ENCODE results near the gene RAB33B. TPM values are rescaled to one million over a fixed set of nuclear protein-coding genes. Genes with fewer than 3 reads are reported as not detected.
"Not testable (repeated sequence)": the region's sequence is repeated elsewhere in the genome, so short reads cannot be mapped to it uniquely, and the experiment has no call there.

Gene RAB33B
- polyA plus RNA-seq (ENCODE audit: insufficient read length), result 9.1 TPM

GRCh38 chr4:139454111-139455045 is at the start of gene RAB33B:
Gene RAB33B, plus strand, starts transcription at chr4:139454121. Its CDS starts 75 bp downstream, at chr4:139454196.
- peak; percentile 80 for DNase-seq (ENCODE audit: low read depth)

- DNase-seq (ENCODE audit: low read depth), result no peak
Measured at GRCh38 chr4:139410312-139410711, 43.6 kb upstream of the RAB33B start.

- DNase-seq (ENCODE audit: low read depth), result not testable (repeated sequence)
Measured at GRCh38 chr4:139414671-139415210, 39.2 kb upstream of the RAB33B start.

GRCh38 chr4:139416073-139416673 is 37.7 kb upstream of the RAB33B start:
- DNase-seq (ENCODE audit: low read depth), result peak; percentile 8

GRCh38 chr4:139419388-139419914 is 34.5 kb upstream of the RAB33B start:
- DNase-seq (ENCODE audit: low read depth), result peak; percentile 32

- no peak for DNase-seq (ENCODE audit: low read depth)
Measured at GRCh38 chr4:139420652-139421051, 33.3 kb upstream of the RAB33B start.

- DNase-seq (ENCODE audit: low read depth), result no peak
Measured at GRCh38 chr4:139436122-139436521, 17.8 kb upstream of the RAB33B start.

- DNase-seq (ENCODE audit: low read depth), result no peak
Measured at GRCh38 chr4:139438141-139438540, 15.8 kb upstream of the RAB33B start.

GRCh38 chr4:139441029-139441428 is 12.9 kb upstream of the RAB33B start:
- no peak for DNase-seq (ENCODE audit: low read depth)

GRCh38 chr4:139443661-139444060 is 10.3 kb upstream of the RAB33B start:
- no peak for DNase-seq (ENCODE audit: low read depth)

GRCh38 chr4:139444881-139445280 is 9.0 kb upstream of the RAB33B start:
- not testable (repeated sequence) for DNase-seq (ENCODE audit: low read depth)

- DNase-seq (ENCODE audit: low read depth), result not testable (repeated sequence)
Measured at GRCh38 chr4:139447078-139447477, 6.8 kb upstream of the RAB33B start.

GRCh38 chr4:139450586-139450985 is 3.3 kb upstream of the RAB33B start:
- DNase-seq (ENCODE audit: low read depth), result no peak

- no peak for DNase-seq (ENCODE audit: low read depth)
Measured at GRCh38 chr4:139451997-139452396, 1.9 kb upstream of the RAB33B start.

GRCh38 chr4:139453041-139453370 is 915 bp upstream of the RAB33B start:
- DNase-seq (ENCODE audit: low read depth), result no peak

- peak; percentile 94 for DNase-seq (ENCODE audit: low read depth)
Measured at GRCh38 chr4:139453371-139454110, 380 bp upstream of the RAB33B start.

GRCh38 chr4:139455126-139455538 is 1.2 kb downstream of the RAB33B start:
- no peak for DNase-seq (ENCODE audit: low read depth)

- DNase-seq (ENCODE audit: low read depth), result no peak
Measured at GRCh38 chr4:139457318-139457717, 3.4 kb downstream of the RAB33B start.

GRCh38 chr4:139458543-139458942 is 4.6 kb downstream of the RAB33B start:
- DNase-seq (ENCODE audit: low read depth), result no peak

- no peak for DNase-seq (ENCODE audit: low read depth)
Measured at GRCh38 chr4:139458999-139459398, 5.1 kb downstream of the RAB33B start.

GRCh38 chr4:139460565-139460964 is 6.6 kb downstream of the RAB33B start:
- no peak for DNase-seq (ENCODE audit: low read depth)

Data from forelimb muscle (tissue), 1 donor.